Activated gamma-delta T cell (primary cell): Measurements from ENCODE around the gene NSMCE3.
A peak's percentile ranks its signal among the peaks of the same experiment; 100 is the strongest.
"Not testable (repeated sequence)": the region's sequence is repeated elsewhere in the genome, so short reads cannot be mapped to it uniquely, and the experiment has no call there.

Source experiments
- DNase-seq: peaks from one replicate; lab custom pipeline; 2025; lab: John Stamatoyannopoulos, UW

NSMCE3 gene

GRCh38 chr15:29270169-29270955 is 740 bp upstream of the NSMCE3 start:
- DNase-seq: no peak

GRCh38 chr15:29268706-29269484 is 727 bp downstream of the NSMCE3 start:
- DNase-seq: peak; percentile 22

GRCh38 chr15:29266052-29266582 is 3.5 kb downstream of the NSMCE3 start:
- DNase-seq: no peak

GRCh38 chr15:29263289-29263688 is 6.3 kb downstream of the NSMCE3 start:
- DNase-seq: no peak

- no peak for DNase-seq
Measured at GRCh38 chr15:29262738-29263137, 6.9 kb downstream of the NSMCE3 start.

- no peak for DNase-seq
Measured at GRCh38 chr15:29260896-29261295, 8.7 kb downstream of the NSMCE3 start.

GRCh38 chr15:29259233-29259632 is 10.4 kb downstream of the NSMCE3 start:
- no peak for DNase-seq

- DNase-seq: no peak
Measured at GRCh38 chr15:29252234-29252633, 17.4 kb downstream of the NSMCE3 start.

GRCh38 chr15:29244544-29244943 is 25.1 kb downstream of the NSMCE3 start:
- no peak for DNase-seq

- DNase-seq: no peak
Measured at GRCh38 chr15:29244123-29244522, 25.5 kb downstream of the NSMCE3 start.

GRCh38 chr15:29242456-29243242 is 27.0 kb downstream of the NSMCE3 start:
- DNase-seq: no peak

- DNase-seq: no peak
Measured at GRCh38 chr15:29241207-29241606, 28.4 kb downstream of the NSMCE3 start.

- no peak for DNase-seq
Measured at GRCh38 chr15:29239395-29239794, 30.2 kb downstream of the NSMCE3 start.

- no peak for DNase-seq
Measured at GRCh38 chr15:29233566-29233965, 36.1 kb downstream of the NSMCE3 start.

GRCh38 chr15:29226436-29227208 is 43.0 kb downstream of the NSMCE3 start:
- DNase-seq: no peak

GRCh38 chr15:29225534-29226234 is 43.9 kb downstream of the NSMCE3 start:
- no peak for DNase-seq

GRCh38 chr15:29224987-29225363 is 44.6 kb downstream of the NSMCE3 start:
- DNase-seq: not testable (repeated sequence)

GRCh38 chr15:29224235-29224986 is 45.2 kb downstream of the NSMCE3 start:
- not testable (repeated sequence) for DNase-seq

GRCh38 chr15:29223640-29224039 is 46.0 kb downstream of the NSMCE3 start:
- no peak for DNase-seq
